ENCODE data around the gene PCDH9.

DNA sequence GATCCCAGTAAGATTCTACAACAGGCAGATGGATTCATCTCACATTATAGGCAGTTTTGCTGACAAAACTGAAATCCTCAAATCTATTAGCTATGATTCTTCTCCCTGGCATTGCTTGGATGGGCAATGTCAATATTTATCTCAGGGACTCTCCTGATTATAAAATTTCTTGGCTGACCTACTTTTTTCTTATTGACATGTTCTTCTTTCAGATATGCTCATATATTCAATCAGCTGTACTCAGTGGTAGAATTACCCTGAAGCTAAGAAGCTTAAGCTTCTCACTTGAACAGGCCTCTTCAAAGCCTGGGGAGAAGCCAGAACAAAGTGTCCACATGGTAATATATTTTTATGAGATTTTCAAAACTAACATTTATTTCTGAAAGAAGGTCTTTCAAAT is 513.6 kb downstream of the PCDH9 start:
- TF ChIP-seq, protein P1, sequence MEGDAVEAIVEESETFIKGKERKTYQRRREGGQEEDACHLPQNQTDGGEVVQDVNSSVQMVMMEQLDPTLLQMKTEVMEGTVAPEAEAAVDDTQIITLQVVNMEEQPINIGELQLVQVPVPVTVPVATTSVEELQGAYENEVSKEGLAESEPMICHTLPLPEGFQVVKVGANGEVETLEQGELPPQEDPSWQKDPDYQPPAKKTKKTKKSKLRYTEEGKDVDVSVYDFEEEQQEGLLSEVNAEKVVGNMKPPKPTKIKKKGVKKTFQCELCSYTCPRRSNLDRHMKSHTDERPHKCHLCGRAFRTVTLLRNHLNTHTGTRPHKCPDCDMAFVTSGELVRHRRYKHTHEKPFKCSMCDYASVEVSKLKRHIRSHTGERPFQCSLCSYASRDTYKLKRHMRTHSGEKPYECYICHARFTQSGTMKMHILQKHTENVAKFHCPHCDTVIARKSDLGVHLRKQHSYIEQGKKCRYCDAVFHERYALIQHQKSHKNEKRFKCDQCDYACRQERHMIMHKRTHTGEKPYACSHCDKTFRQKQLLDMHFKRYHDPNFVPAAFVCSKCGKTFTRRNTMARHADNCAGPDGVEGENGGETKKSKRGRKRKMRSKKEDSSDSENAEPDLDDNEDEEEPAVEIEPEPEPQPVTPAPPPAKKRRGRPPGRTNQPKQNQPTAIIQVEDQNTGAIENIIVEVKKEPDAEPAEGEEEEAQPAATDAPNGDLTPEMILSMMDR (IDR thresholded peaks at IDR 0.05), result no peak
- TF ChIP-seq POLR2A (IDR thresholded peaks at IDR 0.05), result no peak

All from Peyer's patch (tissue), 4 donors.